Gastroesophageal sphincter (tissue), 3 donors: ENCODE measurements around the gene GPATCH4.

Experiments used
- POLR2A ChIP-seq, 2 donors: fragments of 450-650 bp; IDR thresholded peaks; one replicate each; pipeline ENCODE4 v1.6.1; 2017; ENCODE audit warnings: antibody characterized with exemption in 2 of 2, mild to moderate bottlenecking in 2 of 2, moderate library complexity in 1 of 2
- POLR2AphosphoS5 ChIP-seq: sonication (generic); formaldehyde crosslinking; IDR thresholded peaks from one replicate; pipeline ENCODE4 v1.6.1; 2017; ENCODE audit warnings: antibody characterized with exemption
- TF ChIP-seq, protein P1 (sequence below), 4 experiments: fragments of 200-600 bp in 2 of 4; fragments of 450-650 bp in 2 of 4; sonication (generic) in 1 of 4; IDR thresholded peaks; one replicate each; pipeline ENCODE4 v1.5.1; 2017 to 2019; ENCODE audit warnings: antibody characterized with exemption in 4 of 4, mild to moderate bottlenecking in 2 of 4, moderate library complexity in 2 of 4

DNA sequence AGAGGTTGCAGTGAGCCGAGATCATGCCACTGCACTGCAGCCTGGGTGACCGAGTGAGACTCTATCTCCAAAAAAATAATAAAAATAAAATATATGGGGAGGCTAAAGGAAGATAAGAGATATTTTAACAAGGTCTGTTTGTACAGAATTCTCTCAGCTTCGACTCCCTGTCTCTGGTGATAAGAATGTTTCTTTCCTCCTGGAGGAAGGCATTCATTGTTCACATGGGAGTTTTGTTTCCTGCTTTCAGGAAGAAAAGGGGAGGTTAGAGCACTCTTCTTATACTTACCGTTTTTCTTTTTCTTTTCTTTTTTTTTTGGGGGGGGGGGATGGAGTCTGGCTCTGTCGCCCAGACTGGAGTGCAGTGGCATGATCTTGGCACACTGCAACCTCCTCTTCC lies 11.7 kb downstream of the GPATCH4 start:
- no peak for TF ChIP-seq POLR2AphosphoS5
- TF ChIP-seq, protein P1, sequence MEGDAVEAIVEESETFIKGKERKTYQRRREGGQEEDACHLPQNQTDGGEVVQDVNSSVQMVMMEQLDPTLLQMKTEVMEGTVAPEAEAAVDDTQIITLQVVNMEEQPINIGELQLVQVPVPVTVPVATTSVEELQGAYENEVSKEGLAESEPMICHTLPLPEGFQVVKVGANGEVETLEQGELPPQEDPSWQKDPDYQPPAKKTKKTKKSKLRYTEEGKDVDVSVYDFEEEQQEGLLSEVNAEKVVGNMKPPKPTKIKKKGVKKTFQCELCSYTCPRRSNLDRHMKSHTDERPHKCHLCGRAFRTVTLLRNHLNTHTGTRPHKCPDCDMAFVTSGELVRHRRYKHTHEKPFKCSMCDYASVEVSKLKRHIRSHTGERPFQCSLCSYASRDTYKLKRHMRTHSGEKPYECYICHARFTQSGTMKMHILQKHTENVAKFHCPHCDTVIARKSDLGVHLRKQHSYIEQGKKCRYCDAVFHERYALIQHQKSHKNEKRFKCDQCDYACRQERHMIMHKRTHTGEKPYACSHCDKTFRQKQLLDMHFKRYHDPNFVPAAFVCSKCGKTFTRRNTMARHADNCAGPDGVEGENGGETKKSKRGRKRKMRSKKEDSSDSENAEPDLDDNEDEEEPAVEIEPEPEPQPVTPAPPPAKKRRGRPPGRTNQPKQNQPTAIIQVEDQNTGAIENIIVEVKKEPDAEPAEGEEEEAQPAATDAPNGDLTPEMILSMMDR (IDR thresholded peaks at IDR 0.05) = no peak
- no peak for TF ChIP-seq POLR2A (IDR thresholded peaks at IDR 0.05)
